Activated naive CD4-positive, alpha-beta T cell treated with anti-CD3 and anti-CD28 coated beads, Interleukin-2, amount 10 ng/mL, durations not matched to agents 7 days and 5 days (primary cell): Measurements from ENCODE around the gene PNLIPRP3.

ENCODE experiments used
- CTCF ChIA-PET: fragments of 350-600 bp; sonication (Branson Sonifier 250); formaldehyde crosslinking; loops from one replicate; lab custom pipeline; 2021; ENCODE audit warnings: antibody characterized with exemption; lab: Charles Lee
- DNase-seq: peaks from one replicate; pipeline ENCODE4 v3.0.0-alpha.2; 2020
- H3K27ac Mint-ChIP-seq: one replicate; pipeline ENCODE4 v1.8.0; 2021; ENCODE audit warnings: mild to moderate bottlenecking, moderate library complexity, mixed read lengths
- H3K27me3 Mint-ChIP-seq: one replicate; pipeline ENCODE4 v1.8.0; 2021; ENCODE audit warnings: mild to moderate bottlenecking, mixed read lengths
- H3K36me3 Mint-ChIP-seq: one replicate; pipeline ENCODE4 v1.8.0; 2021; ENCODE audit warnings: mixed read lengths
- H3K4me1 Mint-ChIP-seq: one replicate; pipeline ENCODE4 v1.8.0; 2021; ENCODE audit warnings: mixed read lengths
- H3K4me3 Mint-ChIP-seq: one replicate; pipeline ENCODE4 v1.8.0; 2021; ENCODE audit warnings: mild to moderate bottlenecking, moderate library complexity, mixed read lengths
- H3K9me3 Mint-ChIP-seq: one replicate; pipeline ENCODE4 v1.8.0; 2021; ENCODE audit warnings: mixed read lengths

The PNLIPRP3 gene

GRCh38 chr10:116429288-116429977 is 1.8 kb downstream of the PNLIPRP3 start:
- H3K27ac Mint-ChIP-seq, result no peak overlapping the region
- no peak for DNase-seq
- no peaks in the 10 kb centered on the region for H3K27me3 Mint-ChIP-seq
- no peaks in the 10 kb centered on the region for H3K9me3 Mint-ChIP-seq
- H3K4me1 Mint-ChIP-seq, result no peaks in the 10 kb centered on the region
- no peaks in the 10 kb centered on the region for H3K36me3 Mint-ChIP-seq
- H3K4me3 Mint-ChIP-seq, result no peak overlapping the region
- CTCF ChIA-PET, result no interaction called here

GRCh38 chr10:116430288-116430687 is 2.6 kb downstream of the PNLIPRP3 start:
- CTCF ChIA-PET, result no interaction called here
- no peaks in the 10 kb centered on the region for H3K9me3 Mint-ChIP-seq
- H3K36me3 Mint-ChIP-seq, result no peaks in the 10 kb centered on the region
- DNase-seq, result no peak
- H3K4me3 Mint-ChIP-seq, result no peak overlapping the region
- H3K27ac Mint-ChIP-seq, result no peak overlapping the region
- H3K4me1 Mint-ChIP-seq, result no peaks in the 10 kb centered on the region
- no peaks in the 10 kb centered on the region for H3K27me3 Mint-ChIP-seq

GRCh38 chr10:116431598-116431997 is 4.0 kb downstream of the PNLIPRP3 start:
- Mint-ChIP-seq H3K27ac (no peak overlapping the region), H3K4me1 (no peaks in the 10 kb centered on the region), H3K9me3 (no peaks in the 10 kb centered on the region), H3K27me3 (no peaks in the 10 kb centered on the region), H3K4me3 (no peak overlapping the region), H3K36me3 (no peaks in the 10 kb centered on the region)
- CTCF ChIA-PET, result no interaction called here
- no peak for DNase-seq

GRCh38 chr10:116437076-116437692 is 9.5 kb downstream of the PNLIPRP3 start:
- peaks cover 5% of the 10 kb centered on the region for H3K4me1 Mint-ChIP-seq
- H3K36me3 Mint-ChIP-seq, result no peaks in the 10 kb centered on the region
- CTCF ChIA-PET, result no interaction called here
- no peaks in the 10 kb centered on the region for H3K9me3 Mint-ChIP-seq
- H3K4me3 Mint-ChIP-seq, result no peak overlapping the region
- no peak for DNase-seq
- no peaks in the 10 kb centered on the region for H3K27me3 Mint-ChIP-seq
- H3K27ac Mint-ChIP-seq, result no peak overlapping the region

GRCh38 chr10:116440330-116441030 is 12.8 kb downstream of the PNLIPRP3 start:
- H3K4me1 Mint-ChIP-seq, result peaks cover 5% of the 10 kb centered on the region
- H3K9me3 Mint-ChIP-seq, result no peaks in the 10 kb centered on the region
- no peak for DNase-seq
- H3K27ac Mint-ChIP-seq, result no peak overlapping the region
- no peaks in the 10 kb centered on the region for H3K36me3 Mint-ChIP-seq
- CTCF ChIA-PET, result no interaction called here
- H3K4me3 Mint-ChIP-seq, result no peak overlapping the region
- no peaks in the 10 kb centered on the region for H3K27me3 Mint-ChIP-seq

- H3K36me3 Mint-ChIP-seq, result no peaks in the 10 kb centered on the region
- no peak overlapping the region for H3K27ac Mint-ChIP-seq
- CTCF ChIA-PET, result interaction anchor here (1.0 kb wide), 1 partner anchor 730 kb away, joined by 4 read pairs; no protein-coding TSS in a partner anchor
- no peaks in the 10 kb centered on the region for H3K27me3 Mint-ChIP-seq
- H3K4me3 Mint-ChIP-seq, result no peak overlapping the region
- no peaks in the 10 kb centered on the region for H3K9me3 Mint-ChIP-seq
- DNase-seq, result no peak
- no peaks in the 10 kb centered on the region for H3K4me1 Mint-ChIP-seq
Measured at GRCh38 chr10:116444527-116445142, 17.0 kb downstream of the PNLIPRP3 start.

- no peaks in the 10 kb centered on the region for H3K27me3 Mint-ChIP-seq
- DNase-seq, result no peak
- no peaks in the 10 kb centered on the region for H3K9me3 Mint-ChIP-seq
- H3K36me3 Mint-ChIP-seq, result no peaks in the 10 kb centered on the region
- H3K27ac Mint-ChIP-seq, result no peak overlapping the region
- CTCF ChIA-PET, result no interaction called here
- no peaks in the 10 kb centered on the region for H3K4me1 Mint-ChIP-seq
- H3K4me3 Mint-ChIP-seq, result no peak overlapping the region
Measured at GRCh38 chr10:116450861-116451260, 23.2 kb downstream of the PNLIPRP3 start.

GRCh38 chr10:116451711-116452337 is 24.2 kb downstream of the PNLIPRP3 start:
- Mint-ChIP-seq H3K27me3 (no peaks in the 10 kb centered on the region), H3K9me3 (no peaks in the 10 kb centered on the region), H3K4me3 (no peak overlapping the region), H3K4me1 (no peaks in the 10 kb centered on the region), H3K27ac (no peak overlapping the region), H3K36me3 (no peaks in the 10 kb centered on the region)
- DNase-seq, result no peak
- CTCF ChIA-PET, result no interaction called here

GRCh38 chr10:116452338-116452720 is 24.7 kb downstream of the PNLIPRP3 start:
- no peaks in the 10 kb centered on the region for H3K27me3 Mint-ChIP-seq
- DNase-seq, result no peak
- H3K9me3 Mint-ChIP-seq, result no peaks in the 10 kb centered on the region
- CTCF ChIA-PET, result no interaction called here
- H3K27ac Mint-ChIP-seq, result no peak overlapping the region
- no peak overlapping the region for H3K4me3 Mint-ChIP-seq
- H3K4me1 Mint-ChIP-seq, result no peaks in the 10 kb centered on the region
- no peaks in the 10 kb centered on the region for H3K36me3 Mint-ChIP-seq

GRCh38 chr10:116457488-116457887 is 29.8 kb downstream of the PNLIPRP3 start:
- Mint-ChIP-seq H3K27ac (no peak overlapping the region), H3K27me3 (no peaks in the 10 kb centered on the region), H3K9me3 (no peaks in the 10 kb centered on the region), H3K36me3 (no peaks in the 10 kb centered on the region), H3K4me1 (no peaks in the 10 kb centered on the region), H3K4me3 (no peak overlapping the region)
- CTCF ChIA-PET, result no interaction called here
- no peak for DNase-seq

GRCh38 chr10:116460219-116460618 is 32.6 kb downstream of the PNLIPRP3 start:
- no peak overlapping the region for H3K4me3 Mint-ChIP-seq
- peaks cover 3% of the 10 kb centered on the region for H3K27me3 Mint-ChIP-seq
- CTCF ChIA-PET, result no interaction called here

GRCh38 chr10:116461680-116462079 is 34.0 kb downstream of the PNLIPRP3 start:
- Mint-ChIP-seq H3K27me3 (peaks cover 3% of the 10 kb centered on the region), H3K9me3 (no peaks in the 10 kb centered on the region), H3K4me3 (no peak overlapping the region), H3K27ac (no peak overlapping the region), H3K36me3 (no peaks in the 10 kb centered on the region), H3K4me1 (no peaks in the 10 kb centered on the region)
- CTCF ChIA-PET, result no interaction called here
- no peak for DNase-seq

More at GRCh38 chr10:116460219-116460618, 32.6 kb downstream of the PNLIPRP3 start:
- DNase-seq, result no peak
- no peaks in the 10 kb centered on the region for H3K9me3 Mint-ChIP-seq
- no peak overlapping the region for H3K27ac Mint-ChIP-seq
- no peaks in the 10 kb centered on the region for H3K4me1 Mint-ChIP-seq
- no peaks in the 10 kb centered on the region for H3K36me3 Mint-ChIP-seq

- H3K27me3 Mint-ChIP-seq, result peaks cover 3% of the 10 kb centered on the region
- no peaks in the 10 kb centered on the region for H3K9me3 Mint-ChIP-seq
- no peak overlapping the region for H3K27ac Mint-ChIP-seq
- CTCF ChIA-PET, result interaction anchor here (1.5 kb wide), 1 partner anchor 25 kb away, joined by 3 read pairs; no protein-coding TSS in a partner anchor
- no peak for DNase-seq
- no peaks in the 10 kb centered on the region for H3K4me1 Mint-ChIP-seq
- H3K4me3 Mint-ChIP-seq, result no peak overlapping the region
- no peaks in the 10 kb centered on the region for H3K36me3 Mint-ChIP-seq
Measured at GRCh38 chr10:116464257-116464656, 36.6 kb downstream of the PNLIPRP3 start.

GRCh38 chr10:116465546-116465945 is 37.9 kb downstream of the PNLIPRP3 start:
- Mint-ChIP-seq H3K9me3 (no peaks in the 10 kb centered on the region), H3K27me3 (peaks cover 3% of the 10 kb centered on the region), H3K4me3 (no peak overlapping the region), H3K36me3 (no peaks in the 10 kb centered on the region), H3K27ac (no peak overlapping the region), H3K4me1 (no peaks in the 10 kb centered on the region)
- DNase-seq, result no peak
- CTCF ChIA-PET, result interaction anchor here (1.5 kb wide), 1 partner anchor 24 kb away, joined by 3 read pairs; no protein-coding TSS in a partner anchor
